ENCODE results near the gene TMCC3. TPM values are rescaled to one million over a fixed set of nuclear protein-coding genes. Genes with fewer than 3 reads are reported as not detected.

Gene TMCC3
- total RNA-seq, 1 donor from 2014 or later, result 1.7 TPM

- Histone ChIP-seq H3K27ac (replicated peaks) (no peak overlapping the region), H3K4me3 (no peak overlapping the region), H3K36me3 (no peaks in the 10 kb centered on the region), H3K4me1 (peaks cover 9% of the 10 kb centered on the region), H3K27me3 (ENCODE audit: low read depth) (no peaks in the 10 kb centered on the region), H3K9me3 (replicated peaks) (no peaks in the 10 kb centered on the region)
- intact Hi-C loops (cut with micrococcal nuclease), result no loop called here
- DNase-seq, result no peak
- no peak for TF ChIP-seq CTCF (IDR thresholded peaks at IDR 0.05; ENCODE audit: borderline replicate concordance)
Observed at GRCh38 chr12:94641283-94641682, 9.1 kb downstream of the TMCC3 start.

- H3K27me3 ChIP-seq (ENCODE audit: low read depth), result no peaks in the 10 kb centered on the region
- no peak overlapping the region for H3K27ac ChIP-seq (replicated peaks)
- H3K4me3 ChIP-seq, result no peak overlapping the region
- DNase-seq, result no peak
- peaks cover 9% of the 10 kb centered on the region for H3K4me1 ChIP-seq
- H3K9me3 ChIP-seq (replicated peaks), result no peaks in the 10 kb centered on the region
- no peaks in the 10 kb centered on the region for H3K36me3 ChIP-seq
- no peak for TF ChIP-seq CTCF (IDR thresholded peaks at IDR 0.05; ENCODE audit: borderline replicate concordance)
- intact Hi-C loops (cut with micrococcal nuclease), result no loop called here
Observed at GRCh38 chr12:94640134-94640928, 10.0 kb downstream of the TMCC3 start.

GRCh38 chr12:94638521-94638920, 11.8 kb downstream of the TMCC3 start:
- TF ChIP-seq CTCF (IDR thresholded peaks at IDR 0.05; ENCODE audit: borderline replicate concordance), result no peak
- H3K36me3 ChIP-seq, result no peaks in the 10 kb centered on the region
- intact Hi-C loops (cut with micrococcal nuclease), result no loop called here

GRCh38 chr12:94637390-94638113, 12.8 kb downstream of the TMCC3 start:
- Histone ChIP-seq H3K4me1 (no peaks in the 10 kb centered on the region), H3K36me3 (no peaks in the 10 kb centered on the region), H3K27me3 (ENCODE audit: low read depth) (no peaks in the 10 kb centered on the region), H3K27ac (replicated peaks) (no peak overlapping the region), H3K4me3 (no peak overlapping the region), H3K9me3 (replicated peaks) (no peaks in the 10 kb centered on the region)
- intact Hi-C loops (cut with micrococcal nuclease), result no loop called here
- no peak for TF ChIP-seq CTCF (IDR thresholded peaks at IDR 0.05; ENCODE audit: borderline replicate concordance)
- no peak for DNase-seq

More at GRCh38 chr12:94638521-94638920, 11.8 kb downstream of the TMCC3 start:
- H3K9me3 ChIP-seq (replicated peaks), result no peaks in the 10 kb centered on the region
- no peaks in the 10 kb centered on the region for H3K4me1 ChIP-seq
- H3K4me3 ChIP-seq, result no peak overlapping the region
- no peak overlapping the region for H3K27ac ChIP-seq (replicated peaks)
- no peaks in the 10 kb centered on the region for H3K27me3 ChIP-seq (ENCODE audit: low read depth)
- DNase-seq, result no peak

- Histone ChIP-seq H3K9me3 (replicated peaks) (no peaks in the 10 kb centered on the region), H3K27ac (replicated peaks) (no peak overlapping the region), H3K36me3 (no peaks in the 10 kb centered on the region), H3K27me3 (ENCODE audit: low read depth) (no peaks in the 10 kb centered on the region), H3K4me3 (no peak overlapping the region), H3K4me1 (no peaks in the 10 kb centered on the region)
- intact Hi-C loops (cut with micrococcal nuclease), result no loop called here
- DNase-seq, result no peak
- no peak for TF ChIP-seq CTCF (IDR thresholded peaks at IDR 0.05; ENCODE audit: borderline replicate concordance)
Observed at GRCh38 chr12:94636462-94637085, 13.8 kb downstream of the TMCC3 start.
